Parathyroid adenoma (tissue), 2 donors: Measurements from ENCODE around the gene MAPK1.
"Not testable (repeated sequence)": the region's sequence is repeated elsewhere in the genome, so short reads cannot be mapped to it uniquely, and the experiment has no call there.

ENCODE experiments used
- H2AFZ ChIP-seq: fragments of 300-600 bp; sonication (generic); one replicate; pipeline ENCODE4 v1.7.0; 2017; ENCODE audit warnings: antibody characterized with exemption, mild to moderate bottlenecking
- H3K27ac ChIP-seq: fragments of 300-600 bp; sonication (generic); one replicate; pipeline ENCODE4 v1.7.0; 2017
- H3K27me3 ChIP-seq: fragments of 300-600 bp; sonication (generic); one replicate; pipeline ENCODE4 v1.7.0; 2017; ENCODE audit warnings: low read length; ENCODE audit not compliant: control insufficient read depth, insufficient read depth
- H3K36me3 ChIP-seq: fragments of 300-600 bp; sonication (generic); one replicate; pipeline ENCODE4 v1.7.0; 2017; ENCODE audit warnings: low read length; ENCODE audit not compliant: control insufficient read depth, insufficient read depth
- H3K4me1 ChIP-seq: fragments of 300-600 bp; sonication (generic); one replicate; pipeline ENCODE4 v1.7.0; 2017; ENCODE audit warnings: control low read depth
- H3K4me2 ChIP-seq: fragments of 300-600 bp; sonication (generic); one replicate; pipeline ENCODE4 v1.7.0; 2017; ENCODE audit warnings: low read length
- H3K4me3 ChIP-seq: fragments of 300-600 bp; sonication (generic); one replicate; pipeline ENCODE4 v1.7.0; 2017; ENCODE audit warnings: low read depth, low read length
- H3K79me2 ChIP-seq: fragments of 300-600 bp; sonication (generic); one replicate; pipeline ENCODE4 v1.7.0; 2017; ENCODE audit warnings: control low read depth
- H3K9ac ChIP-seq: fragments of 300-600 bp; sonication (generic); one replicate; pipeline ENCODE4 v1.7.0; 2017; ENCODE audit warnings: mild to moderate bottlenecking
- H3K9me3 ChIP-seq: fragments of 300-600 bp; sonication (generic); one replicate; pipeline ENCODE4 v1.7.0; 2017; ENCODE audit warnings: low read length; ENCODE audit not compliant: control insufficient read depth
- TF ChIP-seq, protein P1 (sequence below): fragments of 300-600 bp; sonication (generic); IDR thresholded peaks from one replicate; pipeline ENCODE4 v1.7.0; 2017; ENCODE audit warnings: antibody characterized with exemption, mild to moderate bottlenecking
- donor health status: primary hyperparathyroidism.

MAPK1 gene

GRCh38 chr22:21856868-21857267 is 10.6 kb downstream of the MAPK1 start:
- Histone ChIP-seq H3K27ac (no peak overlapping the region), H3K27me3 (no peaks in the 10 kb centered on the region), H3K4me2 (no peak overlapping the region), H3K9me3 (no peaks in the 10 kb centered on the region), H3K4me3 (no peak overlapping the region), H3K79me2 (peaks cover 18% of the 10 kb centered on the region), H3K36me3 (no peaks in the 10 kb centered on the region), H3K4me1 (no peaks in the 10 kb centered on the region), H2AFZ (no peak overlapping the region), H3K9ac (no peak overlapping the region)
- TF ChIP-seq, protein P1, sequence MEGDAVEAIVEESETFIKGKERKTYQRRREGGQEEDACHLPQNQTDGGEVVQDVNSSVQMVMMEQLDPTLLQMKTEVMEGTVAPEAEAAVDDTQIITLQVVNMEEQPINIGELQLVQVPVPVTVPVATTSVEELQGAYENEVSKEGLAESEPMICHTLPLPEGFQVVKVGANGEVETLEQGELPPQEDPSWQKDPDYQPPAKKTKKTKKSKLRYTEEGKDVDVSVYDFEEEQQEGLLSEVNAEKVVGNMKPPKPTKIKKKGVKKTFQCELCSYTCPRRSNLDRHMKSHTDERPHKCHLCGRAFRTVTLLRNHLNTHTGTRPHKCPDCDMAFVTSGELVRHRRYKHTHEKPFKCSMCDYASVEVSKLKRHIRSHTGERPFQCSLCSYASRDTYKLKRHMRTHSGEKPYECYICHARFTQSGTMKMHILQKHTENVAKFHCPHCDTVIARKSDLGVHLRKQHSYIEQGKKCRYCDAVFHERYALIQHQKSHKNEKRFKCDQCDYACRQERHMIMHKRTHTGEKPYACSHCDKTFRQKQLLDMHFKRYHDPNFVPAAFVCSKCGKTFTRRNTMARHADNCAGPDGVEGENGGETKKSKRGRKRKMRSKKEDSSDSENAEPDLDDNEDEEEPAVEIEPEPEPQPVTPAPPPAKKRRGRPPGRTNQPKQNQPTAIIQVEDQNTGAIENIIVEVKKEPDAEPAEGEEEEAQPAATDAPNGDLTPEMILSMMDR: no peak

- H3K4me1 ChIP-seq: no peaks in the 10 kb centered on the region
- no peaks in the 10 kb centered on the region for H3K9me3 ChIP-seq
- no peaks in the 10 kb centered on the region for H3K27me3 ChIP-seq
- no peaks in the 10 kb centered on the region for H3K36me3 ChIP-seq
- H3K79me2 ChIP-seq: peaks cover 14% of the 10 kb centered on the region
- TF ChIP-seq, protein P1: no peak
- no peak overlapping the region for H3K27ac ChIP-seq
- H3K4me3 ChIP-seq: no peak overlapping the region
- H2AFZ ChIP-seq: no peak overlapping the region
- no peak overlapping the region for H3K9ac ChIP-seq
- no peak overlapping the region for H3K4me2 ChIP-seq
Observed at GRCh38 chr22:21856197-21856596, 11.2 kb downstream of the MAPK1 start.

DNA sequence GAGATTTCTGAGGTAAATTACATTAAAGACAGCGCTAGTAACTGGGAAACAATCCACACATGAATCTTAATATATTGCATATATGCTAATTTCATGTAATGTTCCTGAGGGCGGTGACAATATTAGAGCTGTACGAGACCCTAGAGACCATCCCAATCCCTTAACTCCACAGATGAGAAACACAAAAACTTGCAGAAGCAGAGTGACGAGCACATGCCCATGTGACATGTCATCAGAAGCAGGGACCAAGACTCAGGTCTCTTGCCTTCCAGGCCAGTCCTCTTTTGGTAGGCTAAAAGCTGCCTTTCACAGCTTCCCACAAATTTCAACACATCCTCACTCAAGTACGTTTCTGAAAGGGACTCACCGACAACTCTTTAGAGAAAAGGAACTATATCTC is 11.8 kb downstream of the MAPK1 start:
- Histone ChIP-seq H2AFZ (no peak overlapping the region), H3K27me3 (no peaks in the 10 kb centered on the region), H3K9ac (no peak overlapping the region), H3K36me3 (no peaks in the 10 kb centered on the region), H3K27ac (no peak overlapping the region), H3K9me3 (no peaks in the 10 kb centered on the region), H3K4me2 (no peak overlapping the region), H3K4me3 (no peak overlapping the region), H3K4me1 (no peaks in the 10 kb centered on the region), H3K79me2 (peaks cover 11% of the 10 kb centered on the region)
- TF ChIP-seq, protein P1: no peak

GRCh38 chr22:21850660-21851059 is 16.8 kb downstream of the MAPK1 start:
- Histone ChIP-seq H3K4me2 (no peak overlapping the region), H3K4me1 (no peaks in the 10 kb centered on the region), H3K9ac (no peak overlapping the region), H3K27ac (no peak overlapping the region), H3K4me3 (no peak overlapping the region), H2AFZ (no peak overlapping the region), H3K27me3 (no peaks in the 10 kb centered on the region), H3K36me3 (no peaks in the 10 kb centered on the region), H3K9me3 (no peaks in the 10 kb centered on the region), H3K79me2 (peaks cover 24% of the 10 kb centered on the region)
- TF ChIP-seq, protein P1: no peak

DNA sequence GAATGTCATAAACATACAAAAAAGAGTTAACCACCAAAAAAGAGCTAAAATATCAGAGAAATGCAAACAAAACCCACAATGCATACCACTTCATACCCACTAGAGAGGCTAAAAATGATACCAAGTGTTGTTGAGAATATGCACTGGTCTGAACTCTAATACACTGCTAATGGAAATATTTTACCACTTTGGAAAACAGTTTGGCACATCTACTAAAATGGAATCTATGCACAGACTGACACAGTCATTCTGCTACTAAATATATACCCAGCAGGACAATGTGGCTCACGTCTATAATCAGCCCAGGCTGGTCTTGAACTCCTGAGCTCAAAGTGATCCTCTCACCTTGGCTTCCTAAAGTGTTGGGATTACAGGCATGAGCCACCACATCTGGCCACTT is 18.0 kb downstream of the MAPK1 start:
- TF ChIP-seq, protein P1: no peak
- Histone ChIP-seq H3K79me2 (peaks cover 24% of the 10 kb centered on the region), H3K4me1 (no peaks in the 10 kb centered on the region), H3K4me3 (no peak overlapping the region), H3K9me3 (no peaks in the 10 kb centered on the region), H2AFZ (no peak overlapping the region), H3K9ac (no peak overlapping the region), H3K4me2 (no peak overlapping the region), H3K27me3 (no peaks in the 10 kb centered on the region), H3K36me3 (no peaks in the 10 kb centered on the region), H3K27ac (no peak overlapping the region)

DNA sequence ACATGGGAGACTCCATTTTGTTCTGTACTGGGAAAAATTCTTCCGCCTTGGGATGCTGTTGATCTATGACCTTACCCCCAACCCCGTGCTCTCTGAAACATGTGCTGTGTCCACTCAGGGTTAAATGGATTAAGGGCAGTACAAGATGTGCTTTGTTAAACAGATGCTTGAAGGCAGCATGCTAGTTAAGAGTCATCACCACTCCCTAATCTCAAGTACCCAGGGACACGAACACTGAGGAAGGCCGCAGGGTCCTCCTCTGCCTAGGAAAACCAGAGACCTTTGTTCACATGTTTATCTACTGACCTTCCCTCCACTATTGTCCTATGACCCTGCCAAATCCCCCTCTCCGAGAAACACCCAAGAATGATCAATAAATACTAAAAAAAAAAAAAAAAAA is 19.4 kb downstream of the MAPK1 start:
- H3K36me3 ChIP-seq, H3K9ac ChIP-seq, H2AFZ ChIP-seq, H3K4me2 ChIP-seq, H3K27me3 ChIP-seq, H3K9me3 ChIP-seq, H3K4me1 ChIP-seq, H3K4me3 ChIP-seq, H3K27ac ChIP-seq: not testable (repeated sequence)
- H3K79me2 ChIP-seq: peaks cover 29% of the 10 kb centered on the region
